Measurements from ENCODE around the gene JAG2.

JAG2 gene

GRCh38 chr14:105177082-105177481 lies 8.5 kb upstream of the JAG2 start:
- no peaks in the 10 kb centered on the region for H3K36me3 ChIP-seq (ENCODE audit: insufficient read depth, low read length)
- H3K4me2 ChIP-seq (ENCODE audit: insufficient read depth, low read length) = no peak overlapping the region
- no peak overlapping the region for H3K27ac ChIP-seq (ENCODE audit: low read length)
- no peaks in the 10 kb centered on the region for H3K9me3 ChIP-seq (ENCODE audit: insufficient read depth, low read length, severe bottlenecking)
- TF ChIP-seq EZH2 (IDR thresholded peaks at IDR 0.05; ENCODE audit: borderline replicate concordance, low read depth, low read length, severe bottlenecking) (no peak), CTCF (IDR thresholded peaks at IDR 0.05; ENCODE audit: borderline replicate concordance, extremely low read depth, low read length, poor library complexity, severe bottlenecking) (no peak)
- H3K9ac ChIP-seq (ENCODE audit: low read depth, low read length) = no peak overlapping the region
- peaks cover 16% of the 10 kb centered on the region for H4K20me1 ChIP-seq (ENCODE audit: insufficient read depth, low read length)
- H3K4me3 ChIP-seq (ENCODE audit: low read depth in 1 of 2, low read length in 2 of 2) = no peak overlapping the region
- peaks cover 4% of the 10 kb centered on the region for H3K27me3 ChIP-seq (ENCODE audit: insufficient read depth, low read length, poor library complexity)
- DNase-seq (no peak), ATAC-seq (ENCODE audit: insufficient read depth, low read depth) (no peak)
- no peaks in the 10 kb centered on the region for H3K79me2 ChIP-seq (ENCODE audit: insufficient read depth, low read length)
- H3K4me1 ChIP-seq (ENCODE audit: insufficient read depth, low read length) = peaks cover 23% of the 10 kb centered on the region
- no peak overlapping the region for H2AFZ ChIP-seq (ENCODE audit: low read depth, low read length)

- H3K4me2 ChIP-seq (ENCODE audit: insufficient read depth, low read length) = no peak overlapping the region
These were observed 7.9 kb upstream of the JAG2 start for GRCh38 chr14:105176513-105176912.

GRCh38 chr14:105173901-105174894 lies 5.6 kb upstream of the JAG2 start:
- TF ChIP-seq EZH2 (IDR thresholded peaks at IDR 0.05; ENCODE audit: borderline replicate concordance, low read depth, low read length, severe bottlenecking) = no peak
- no peaks in the 10 kb centered on the region for H3K9me3 ChIP-seq (ENCODE audit: insufficient read depth, low read length, severe bottlenecking)
- H2AFZ ChIP-seq (ENCODE audit: low read depth, low read length) = no peak overlapping the region
- H3K4me3 ChIP-seq (ENCODE audit: low read depth in 1 of 2, low read length in 2 of 2) = no peak overlapping the region
- no peak overlapping the region for H3K27ac ChIP-seq (ENCODE audit: low read length)
- H4K20me1 ChIP-seq (ENCODE audit: insufficient read depth, low read length) = peaks cover 13% of the 10 kb centered on the region
- DNase-seq (peak; percentile 72), ATAC-seq (ENCODE audit: insufficient read depth, low read depth) (peak; percentile 82)
- no peaks in the 10 kb centered on the region for H3K36me3 ChIP-seq (ENCODE audit: insufficient read depth, low read length)
- peaks cover 19% of the 10 kb centered on the region for H3K4me1 ChIP-seq (ENCODE audit: insufficient read depth, low read length)
- no peak overlapping the region for H3K9ac ChIP-seq (ENCODE audit: low read depth, low read length)
- no peaks in the 10 kb centered on the region for H3K27me3 ChIP-seq (ENCODE audit: insufficient read depth, low read length, poor library complexity)
- H3K4me2 ChIP-seq (ENCODE audit: insufficient read depth, low read length) = peak overlapping the region; percentile 36; the same call in 1 of the 2 replicates
- H3K79me2 ChIP-seq (ENCODE audit: insufficient read depth, low read length) = no peaks in the 10 kb centered on the region

More at GRCh38 chr14:105176513-105176912, 7.9 kb upstream of the JAG2 start:
- DNase-seq = no peak
- H3K9ac ChIP-seq (ENCODE audit: low read depth, low read length) = no peak overlapping the region
- peaks cover 13% of the 10 kb centered on the region for H4K20me1 ChIP-seq (ENCODE audit: insufficient read depth, low read length)
- H3K4me3 ChIP-seq (ENCODE audit: low read depth in 1 of 2, low read length in 2 of 2) = no peak overlapping the region
- H2AFZ ChIP-seq (ENCODE audit: low read depth, low read length) = no peak overlapping the region
- H3K36me3 ChIP-seq (ENCODE audit: insufficient read depth, low read length) = no peaks in the 10 kb centered on the region
- peaks cover 23% of the 10 kb centered on the region for H3K4me1 ChIP-seq (ENCODE audit: insufficient read depth, low read length)
- H3K79me2 ChIP-seq (ENCODE audit: insufficient read depth, low read length) = no peaks in the 10 kb centered on the region
- peaks cover 4% of the 10 kb centered on the region for H3K27me3 ChIP-seq (ENCODE audit: insufficient read depth, low read length, poor library complexity)
- no peaks in the 10 kb centered on the region for H3K9me3 ChIP-seq (ENCODE audit: insufficient read depth, low read length, severe bottlenecking)
- ATAC-seq (ENCODE audit: insufficient read depth, low read depth) = no peak
- TF ChIP-seq EZH2 (IDR thresholded peaks at IDR 0.05; ENCODE audit: borderline replicate concordance, low read depth, low read length, severe bottlenecking) = no peak
- TF ChIP-seq CTCF (IDR thresholded peaks at IDR 0.05; ENCODE audit: borderline replicate concordance, extremely low read depth, low read length, poor library complexity, severe bottlenecking) = no peak
- no peak overlapping the region for H3K27ac ChIP-seq (ENCODE audit: low read length)

GRCh38 chr14:105173145-105173544 lies 4.6 kb upstream of the JAG2 start:
- H3K4me1 ChIP-seq (ENCODE audit: insufficient read depth, low read length) = peaks cover 19% of the 10 kb centered on the region
- H3K36me3 ChIP-seq (ENCODE audit: insufficient read depth, low read length) = no peaks in the 10 kb centered on the region
- H3K27ac ChIP-seq (ENCODE audit: low read length) = no peak overlapping the region
- DNase-seq (no peak), ATAC-seq (ENCODE audit: insufficient read depth, low read depth) (no peak)
- no peak overlapping the region for H3K4me3 ChIP-seq (ENCODE audit: low read depth in 1 of 2, low read length in 2 of 2)
- TF ChIP-seq CTCF (IDR thresholded peaks at IDR 0.05; ENCODE audit: borderline replicate concordance, extremely low read depth, low read length, poor library complexity, severe bottlenecking) (no peak), EZH2 (IDR thresholded peaks at IDR 0.05; ENCODE audit: borderline replicate concordance, low read depth, low read length, severe bottlenecking) (no peak)
- H3K9ac ChIP-seq (ENCODE audit: low read depth, low read length) = no peak overlapping the region
- H3K27me3 ChIP-seq (ENCODE audit: insufficient read depth, low read length, poor library complexity) = no peaks in the 10 kb centered on the region
- no peaks in the 10 kb centered on the region for H3K79me2 ChIP-seq (ENCODE audit: insufficient read depth, low read length)
- H3K4me2 ChIP-seq (ENCODE audit: insufficient read depth, low read length) = no peak overlapping the region
- H2AFZ ChIP-seq (ENCODE audit: low read depth, low read length) = no peak overlapping the region
- no peaks in the 10 kb centered on the region for H3K9me3 ChIP-seq (ENCODE audit: insufficient read depth, low read length, severe bottlenecking)
- peaks cover 13% of the 10 kb centered on the region for H4K20me1 ChIP-seq (ENCODE audit: insufficient read depth, low read length)

All from DND-41 (cell line).